ENCODE measurements around the gene TLE4.
A peak's percentile ranks its signal among the peaks of the same experiment; 100 is the strongest.

The TLE4 gene

GRCh38 chr9:79687131-79687447, 115.3 kb downstream of the TLE4 start:
- H3K4me3 ChIP-seq (ENCODE audit: low read depth, low read length), result no peak overlapping the region
- DNase-seq, result no peak
- no peak for TF ChIP-seq CTCF (IDR thresholded peaks at IDR 0.05; ENCODE audit: low read depth, low read length, missing control alignments)
- in situ Hi-C loops (cut with HindIII; ENCODE audit: low pct_ligation_motif_present, low sequenced_read_pairs), result no loop called here
- H3K36me3 ChIP-seq (replicated peaks), result no peaks in the 10 kb centered on the region
- H3K27me3 ChIP-seq (replicated peaks), result no peaks in the 10 kb centered on the region
- H3K27ac ChIP-seq, result peak overlapping the region; percentile 85

- Histone ChIP-seq H3K4me3 (ENCODE audit: low read depth, low read length) (no peak overlapping the region), H3K27me3 (replicated peaks) (no peaks in the 10 kb centered on the region), H3K36me3 (replicated peaks) (no peaks in the 10 kb centered on the region), H3K27ac (no peak overlapping the region)
- TF ChIP-seq CTCF (IDR thresholded peaks at IDR 0.05; ENCODE audit: low read depth, low read length, missing control alignments), result no peak
- in situ Hi-C loops (cut with HindIII; ENCODE audit: low pct_ligation_motif_present, low sequenced_read_pairs), result no loop called here
- DNase-seq, result no peak
These were observed 116.6 kb downstream of the TLE4 start for GRCh38 chr9:79688363-79688762.

GRCh38 chr9:79689576-79689975, 117.8 kb downstream of the TLE4 start:
- no peak for DNase-seq
- no peak for TF ChIP-seq CTCF (IDR thresholded peaks at IDR 0.05; ENCODE audit: low read depth, low read length, missing control alignments)
- Histone ChIP-seq H3K27me3 (replicated peaks) (no peaks in the 10 kb centered on the region), H3K36me3 (replicated peaks) (no peaks in the 10 kb centered on the region), H3K27ac (no peak overlapping the region), H3K4me3 (ENCODE audit: low read depth, low read length) (no peak overlapping the region)
- in situ Hi-C loops (cut with HindIII; ENCODE audit: low pct_ligation_motif_present, low sequenced_read_pairs), result no loop called here

GRCh38 chr9:79691496-79691895, 119.7 kb downstream of the TLE4 start:
- no peaks in the 10 kb centered on the region for H3K36me3 ChIP-seq (replicated peaks)
- no peaks in the 10 kb centered on the region for H3K27me3 ChIP-seq (replicated peaks)
- no peak for TF ChIP-seq CTCF (IDR thresholded peaks at IDR 0.05; ENCODE audit: low read depth, low read length, missing control alignments)
- H3K27ac ChIP-seq, result no peak overlapping the region
- DNase-seq, result no peak
- in situ Hi-C loops (cut with HindIII; ENCODE audit: low pct_ligation_motif_present, low sequenced_read_pairs), result no loop called here
- no peak overlapping the region for H3K4me3 ChIP-seq (ENCODE audit: low read depth, low read length)

- peak; percentile 43 for DNase-seq
- Histone ChIP-seq H3K27ac (peak overlapping the region; percentile 47), H3K4me3 (ENCODE audit: low read depth, low read length) (no peak overlapping the region), H3K27me3 (replicated peaks) (no peaks in the 10 kb centered on the region), H3K36me3 (replicated peaks) (no peaks in the 10 kb centered on the region)
- in situ Hi-C loops (cut with HindIII; ENCODE audit: low pct_ligation_motif_present, low sequenced_read_pairs), result no loop called here
- TF ChIP-seq CTCF (IDR thresholded peaks at IDR 0.05; ENCODE audit: low read depth, low read length, missing control alignments), result no peak
These were observed 121.2 kb downstream of the TLE4 start for GRCh38 chr9:79692857-79693571.

GRCh38 chr9:79693750-79694149, 122.0 kb downstream of the TLE4 start:
- Histone ChIP-seq H3K27me3 (replicated peaks) (no peaks in the 10 kb centered on the region), H3K4me3 (ENCODE audit: low read depth, low read length) (no peak overlapping the region), H3K27ac (no peak overlapping the region), H3K36me3 (replicated peaks) (no peaks in the 10 kb centered on the region)
- DNase-seq, result no peak
- no peak for TF ChIP-seq CTCF (IDR thresholded peaks at IDR 0.05; ENCODE audit: low read depth, low read length, missing control alignments)
- in situ Hi-C loops (cut with HindIII; ENCODE audit: low pct_ligation_motif_present, low sequenced_read_pairs), result no loop called here
